Activated CD8-positive, alpha-beta T cell treated with anti-CD3 and anti-CD28 coated beads for 36 hours (primary cell): ENCODE results near the gene LHX3. TPM values are rescaled to one million over a fixed set of nuclear protein-coding genes. Genes with fewer than 3 reads are reported as not detected.

Source experiments
- ATAC-seq: fragments of 200-7000 bp; cut with Tn5 transposase; one replicate; pipeline ENCODE4 v1.10.0; 2021; ENCODE audit warnings: mild to moderate bottlenecking, moderate library complexity
- CTCF ChIA-PET: fragments of 350-600 bp; sonication (Branson Sonifier 250); formaldehyde crosslinking; loops from one replicate; lab custom pipeline; 2021; ENCODE audit warnings: antibody characterized with exemption; lab: Charles Lee
- POLR2A ChIA-PET: fragments of 350-600 bp; sonication (Branson Sonifier 250); formaldehyde crosslinking; loops from one replicate; lab custom pipeline; 2021; ENCODE audit warnings: antibody characterized with exemption; lab: Charles Lee
- DNase-seq: peaks from one replicate; pipeline ENCODE4 v3.0.0-alpha.2; 2020
- H3K27ac Mint-ChIP-seq: one replicate; pipeline ENCODE4 v1.8.0; 2021; ENCODE audit warnings: mild to moderate bottlenecking, mixed read lengths
- H3K27me3 Mint-ChIP-seq: one replicate; pipeline ENCODE4 v1.8.0; 2021; ENCODE audit warnings: mixed read lengths
- H3K36me3 Mint-ChIP-seq: one replicate; pipeline ENCODE4 v1.8.0; 2021; ENCODE audit warnings: low read depth, mixed read lengths
- H3K4me1 Mint-ChIP-seq: one replicate; pipeline ENCODE4 v1.8.0; 2021; ENCODE audit warnings: low read depth, mixed read lengths
- H3K4me3 Mint-ChIP-seq: one replicate; pipeline ENCODE4 v1.8.0; 2021; ENCODE audit warnings: mild to moderate bottlenecking, moderate library complexity, mixed read lengths
- H3K9me3 Mint-ChIP-seq: one replicate; pipeline ENCODE4 v1.8.0; 2021; ENCODE audit warnings: mixed read lengths
- CTCF ChIP-seq: fragments of 200-600 bp; IDR thresholded peaks from one replicate; pipeline ENCODE4 v1.8.0; 2022; ENCODE audit warnings: antibody characterized with exemption, mild to moderate bottlenecking
- intact Hi-C: fragments of 100-400 bp; cut with micrococcal nuclease; formaldehyde crosslinking; loops from one replicate; pipeline ENCODE4 v1.10.0; 2022
- total RNA-seq, 2 experiments: library from RNA; stranded (reverse); gene quantifications; one replicate each; pipeline ENCODE4 v1.2.3, GENCODE V29; 2021

The LHX3 gene
- total RNA-seq, 2 experiments from 2014 or later: not detected

- ChIA-PET POLR2A (no interaction called here), CTCF (no interaction called here)
- ATAC-seq (no peak), DNase-seq (no peak)
- intact Hi-C loops: no loop called here
- H3K27me3 Mint-ChIP-seq: no peaks in the 10 kb centered on the region
- no peak overlapping the region for H3K4me3 Mint-ChIP-seq
- H3K9me3 Mint-ChIP-seq: no peaks in the 10 kb centered on the region
- TF ChIP-seq CTCF: no peak
- no peaks in the 10 kb centered on the region for H3K4me1 Mint-ChIP-seq
- H3K36me3 Mint-ChIP-seq: no peaks in the 10 kb centered on the region
- H3K27ac Mint-ChIP-seq: no peak overlapping the region
These were observed 49.4 kb downstream of the LHX3 start for GRCh38 chr9:136155576-136155975.

- no peaks in the 10 kb centered on the region for H3K9me3 Mint-ChIP-seq
- no peak overlapping the region for H3K4me3 Mint-ChIP-seq
These were observed 50.0 kb downstream of the LHX3 start for GRCh38 chr9:136154943-136155342.

GRCh38 chr9:136153381-136154065, 51.4 kb downstream of the LHX3 start:
- no peaks in the 10 kb centered on the region for H3K36me3 Mint-ChIP-seq
- POLR2A ChIA-PET: no interaction called here

More at GRCh38 chr9:136154943-136155342, 50.0 kb downstream of the LHX3 start:
- no peak overlapping the region for H3K27ac Mint-ChIP-seq
- ChIA-PET POLR2A (no interaction called here), CTCF (no interaction called here)
- no peaks in the 10 kb centered on the region for H3K36me3 Mint-ChIP-seq
- intact Hi-C loops: no loop called here
- H3K27me3 Mint-ChIP-seq: no peaks in the 10 kb centered on the region
- no peak for DNase-seq
- TF ChIP-seq CTCF: no peak
- no peaks in the 10 kb centered on the region for H3K4me1 Mint-ChIP-seq
- ATAC-seq: no peak

GRCh38 chr9:136152931-136153330, 52.0 kb downstream of the LHX3 start:
- ChIA-PET POLR2A (no interaction called here), CTCF (interaction anchor here (0.8 kb wide), 1 partner anchor 14 kb away, joined by 3 read pairs; no protein-coding TSS in a partner anchor)
- Mint-ChIP-seq H3K4me1 (no peaks in the 10 kb centered on the region), H3K4me3 (no peak overlapping the region), H3K9me3 (no peaks in the 10 kb centered on the region), H3K27ac (no peak overlapping the region), H3K36me3 (no peaks in the 10 kb centered on the region), H3K27me3 (no peaks in the 10 kb centered on the region)
- no peak for TF ChIP-seq CTCF
- DNase-seq (no peak), ATAC-seq (no peak)
- intact Hi-C loops: no loop called here

More at GRCh38 chr9:136153381-136154065, 51.4 kb downstream of the LHX3 start:
- no peak for TF ChIP-seq CTCF
- CTCF ChIA-PET: interaction anchor here (0.8 kb wide), 1 partner anchor 15 kb away, joined by 3 read pairs; no protein-coding TSS in a partner anchor
- intact Hi-C loops: no loop called here
- Mint-ChIP-seq H3K4me3 (no peak overlapping the region), H3K27me3 (no peaks in the 10 kb centered on the region), H3K9me3 (no peaks in the 10 kb centered on the region), H3K4me1 (no peaks in the 10 kb centered on the region), H3K27ac (no peak overlapping the region)
- peak; percentile 17 for ATAC-seq
- no peak for DNase-seq

DNA sequence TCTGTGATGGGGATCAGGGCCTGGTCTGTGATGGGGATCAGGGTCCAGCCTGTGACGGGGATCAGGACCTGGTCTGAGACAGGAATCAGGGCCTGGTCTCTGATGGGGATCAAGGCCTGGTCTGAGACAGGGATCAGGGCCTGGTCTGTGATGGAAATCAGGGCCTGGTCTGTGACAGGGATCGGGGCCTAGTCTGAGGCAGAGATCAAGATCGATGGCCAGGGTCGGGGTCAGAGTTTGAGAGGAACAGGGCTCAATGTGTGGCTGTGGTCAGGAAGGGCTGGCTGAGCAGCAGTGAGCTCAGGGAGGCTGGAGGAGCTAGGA, 52.4 kb downstream of the LHX3 start:
- no peak overlapping the region for H3K27ac Mint-ChIP-seq
- DNase-seq (no peak), ATAC-seq (no peak)
- intact Hi-C loops: no loop called here
- ChIA-PET CTCF (no interaction called here), POLR2A (no interaction called here)
- no peaks in the 10 kb centered on the region for H3K4me1 Mint-ChIP-seq
- no peaks in the 10 kb centered on the region for H3K27me3 Mint-ChIP-seq
- H3K9me3 Mint-ChIP-seq: no peaks in the 10 kb centered on the region
- H3K4me3 Mint-ChIP-seq: no peak overlapping the region
- H3K36me3 Mint-ChIP-seq: no peaks in the 10 kb centered on the region
- no peak for TF ChIP-seq CTCF
